B cell (primary cell): ENCODE measurements around the gene TBC1D1. TPM values are rescaled to one million over a fixed set of nuclear protein-coding genes. Genes with fewer than 3 reads are reported as not detected.
A peak's percentile ranks its signal among the peaks of the same experiment; 100 is the strongest.

Experiments
- ATAC-seq: fragments of 200-7000 bp; cut with Tn5 transposase; one replicate; pipeline ENCODE4 v1.10.0; 2021; ENCODE audit warnings: low read depth, mild to moderate bottlenecking, moderate number of reproducible peaks, moderate library complexity
- CTCF ChIA-PET: fragments of 350-600 bp; sonication (Branson Sonifier 250); formaldehyde crosslinking; loops from one replicate; lab custom pipeline; 2021; ENCODE audit warnings: antibody characterized with exemption, inconsistent platforms; lab: Charles Lee
- POLR2A ChIA-PET: fragments of 350-600 bp; sonication (Branson Sonifier 250); formaldehyde crosslinking; loops from one replicate; lab custom pipeline; 2021; ENCODE audit warnings: antibody characterized with exemption; lab: Charles Lee
- DNase-seq: peaks from one replicate; pipeline ENCODE4 v3.0.0; 2013
- H2AFZ ChIP-seq: 2 replicates; pipeline ENCODE4 v1.6.1; 2012; ENCODE audit warnings: mild to moderate bottlenecking, low read depth, low read length; ENCODE audit not compliant: insufficient read depth, poor library complexity, severe bottlenecking
- H3K27ac ChIP-seq, 2 donors: 1 replicate in 1 of 2; 2 replicates in 1 of 2; pipeline ENCODE4 v1.5.1; 2012 to 2013; ENCODE audit warnings: low read length in 2 of 2, mild to moderate bottlenecking in 2 of 2, moderate library complexity in 1 of 2
- H3K27me3 ChIP-seq, 4 experiments: fragments of 200-600 bp in 1 of 4; sonication (generic) in 1 of 4; replicated peaks in 1 of 4; 1 replicate in 2 of 4; 2 replicates in 2 of 4; pipeline versions ENCODE4 v1.6.1 to v1.7.0; 2013 to 2016; ENCODE audit warnings: low read length in 3 of 4, mild to moderate bottlenecking in 2 of 4, mixed read lengths in 1 of 4, moderate library complexity in 1 of 4; ENCODE audit not compliant: insufficient read depth in 4 of 4, control insufficient read depth in 3 of 4; ENCODE audit errors: control extremely low read depth in 1 of 4
- H3K36me3 ChIP-seq, 2 experiments: replicated peaks in 1 of 2; 1 replicate in 1 of 2; 2 replicates in 1 of 2; pipeline versions ENCODE4 v1.6.1 to v1.7.1; 2013; ENCODE audit warnings: low read length in 1 of 2; ENCODE audit not compliant: insufficient read depth in 2 of 2, control insufficient read depth in 1 of 2; ENCODE audit errors: control extremely low read depth in 1 of 2, extremely low read depth in 1 of 2
- H3K4me1 ChIP-seq, 2 donors: fragments of 200-600 bp in 1 of 2; sonication (generic) in 1 of 2; 1 replicate in 1 of 2; 2 replicates in 1 of 2; pipeline versions ENCODE4 v1.5.1 to v1.6.1; 2013 to 2017; ENCODE audit warnings: low read length in 2 of 2; ENCODE audit not compliant: control insufficient read depth in 2 of 2, insufficient read depth in 2 of 2
- H3K4me2 ChIP-seq: replicated peaks from 2 replicates; pipeline ENCODE3; 2012; ENCODE audit warnings: mild to moderate bottlenecking, low read depth, low read length; ENCODE audit not compliant: poor library complexity, severe bottlenecking
- H3K4me3 ChIP-seq, 5 experiments: fragments of 200-600 bp in 1 of 5; sonication (generic) in 1 of 5; 1 replicate in 3 of 5; 2 replicates in 2 of 5; pipeline versions ENCODE4 v1.5.1 to v1.7.0; 2011 to 2016; ENCODE audit warnings: low read length in 4 of 5, mild to moderate bottlenecking in 4 of 5, low read depth in 2 of 5, control low read depth in 1 of 5, moderate library complexity in 1 of 5; ENCODE audit not compliant: insufficient read depth in 1 of 5; ENCODE audit errors: control extremely low read depth in 1 of 5, extremely low read depth in 1 of 5
- H3K79me2 ChIP-seq: fragments of 200-600 bp; sonication (generic); one replicate; pipeline ENCODE4 v1.6.0; 2016; ENCODE audit warnings: low read length; ENCODE audit not compliant: control insufficient read depth, insufficient read depth
- H3K9ac ChIP-seq: fragments of 200-600 bp; sonication (generic); 2 replicates; pipeline ENCODE4 v1.6.1; 2017; ENCODE audit warnings: mild to moderate bottlenecking, low read length, moderate library complexity
- H3K9me3 ChIP-seq, 3 donors: one replicate each; pipeline versions ENCODE4 v1.6.1 to v1.7.1; 2013; ENCODE audit warnings: low read length in 2 of 3; ENCODE audit not compliant: control insufficient read depth in 2 of 3, insufficient read depth in 1 of 3; ENCODE audit errors: control extremely low read depth in 1 of 3
- H4K20me1 ChIP-seq: 2 replicates; pipeline ENCODE4 v1.6.0; 2012; ENCODE audit warnings: mild to moderate bottlenecking, low read length; ENCODE audit not compliant: insufficient read depth, control insufficient read depth, poor library complexity, severe bottlenecking
- H3K27ac Mint-ChIP-seq: one replicate; pipeline ENCODE4 v1.8.0; 2021; ENCODE audit warnings: mixed read lengths
- H3K27me3 Mint-ChIP-seq: one replicate; pipeline ENCODE4 v1.8.0; 2021; ENCODE audit warnings: mixed read lengths
- H3K4me1 Mint-ChIP-seq: one replicate; pipeline ENCODE4 v1.8.0; 2021; ENCODE audit warnings: mixed read lengths
- H3K4me3 Mint-ChIP-seq: one replicate; pipeline ENCODE4 v1.8.0; 2021; ENCODE audit warnings: mixed read lengths
- H3K9me3 Mint-ChIP-seq: one replicate; pipeline ENCODE4 v1.8.0; 2022; ENCODE audit warnings: mixed read lengths; ENCODE audit not compliant: insufficient read depth
- CTCF ChIP-seq: fragments of 200-600 bp; IDR thresholded peaks from one replicate; pipeline ENCODE4 v1.8.0; 2022; ENCODE audit warnings: antibody characterized with exemption, mild to moderate bottlenecking
- EZH2 ChIP-seq: IDR thresholded peaks from 2 replicates; pipeline ENCODE4 v1.6.1; 2012; ENCODE audit warnings: borderline replicate concordance, low read depth, mild to moderate bottlenecking, moderate library complexity, low read length; ENCODE audit not compliant: insufficient read depth, poor library complexity, severe bottlenecking
- WGBS: methylation state at CpG from one replicate; pipeline ENCODE4 v1.1.5; 2013; ENCODE audit warnings: missing lambda C conversion rate; ENCODE audit not compliant: insufficient coverage; 5-methylcytosine and 5-hydroxymethylcytosine counted together
- intact Hi-C: fragments of 100-400 bp; cut with micrococcal nuclease; formaldehyde crosslinking; loops from one replicate; pipeline ENCODE4 v1.10.0; 2022
- polyA plus RNA-seq: library from polyadenylated mRNA; depleted of rRNA; stranded (reverse); fragments of >200 nt; gene quantifications from 2 replicates; pipeline ENCODE4 v1.2.3, GENCODE V29; 2012
- total RNA-seq, 2 donors: library from RNA; stranded (reverse); fragments of 120-200 nt in 1 of 2; gene quantifications; 1 replicate in 1 of 2; 2 replicates in 1 of 2; pipeline versions ENCODE4 v1.2.3 to v1.2.4, GENCODE V29; 2013 to 2022

Gene TBC1D1
- total and polyA plus RNA-seq, 2 donors (not counting 1 experiment from before 2014, with no cell fraction given): 88.2 to 98.7 TPM

GRCh38 chr4:38080061-38080974 is 189.4 kb downstream of the TBC1D1 start:
- no peak for TF ChIP-seq CTCF
- TF ChIP-seq EZH2: no peak
- Mint-ChIP-seq H3K4me1 (peaks cover 28% of the 10 kb centered on the region), H3K4me3 (no peak overlapping the region), H3K9me3 (no peaks in the 10 kb centered on the region), H3K27ac (peak overlapping the region; percentile 22), H3K27me3 (no peaks in the 10 kb centered on the region)
- Histone ChIP-seq H3K4me2 (no peak overlapping the region), H3K79me2 (peaks cover 20% of the 10 kb centered on the region), H3K4me3 (no peak overlapping the region), H3K4me1 (peaks cover 0 to 13% of the 10 kb centered on the region in 2 donors), H3K36me3 (peaks cover 15 to 72% of the 10 kb centered on the region in 2 experiments), H3K9me3 (no peaks in the 10 kb centered on the region), H2AFZ (no peak overlapping the region), H3K27ac (no peak overlapping the region), H4K20me1 (no peaks in the 10 kb centered on the region), H3K9ac (no peak overlapping the region), H3K27me3 (no peaks in the 10 kb centered on the region)
- POLR2A ChIA-PET: no interaction called here
- CTCF ChIA-PET: interaction anchor here (1.9 kb wide), 1 partner anchor 100 kb away, joined by 4 read pairs; no protein-coding TSS in a partner anchor
- 85% methylated on average over 13 of the region's 14 CpGs for WGBS
- DNase-seq: no peak
- intact Hi-C loops: no loop called here
- ATAC-seq: no peak

DNA sequence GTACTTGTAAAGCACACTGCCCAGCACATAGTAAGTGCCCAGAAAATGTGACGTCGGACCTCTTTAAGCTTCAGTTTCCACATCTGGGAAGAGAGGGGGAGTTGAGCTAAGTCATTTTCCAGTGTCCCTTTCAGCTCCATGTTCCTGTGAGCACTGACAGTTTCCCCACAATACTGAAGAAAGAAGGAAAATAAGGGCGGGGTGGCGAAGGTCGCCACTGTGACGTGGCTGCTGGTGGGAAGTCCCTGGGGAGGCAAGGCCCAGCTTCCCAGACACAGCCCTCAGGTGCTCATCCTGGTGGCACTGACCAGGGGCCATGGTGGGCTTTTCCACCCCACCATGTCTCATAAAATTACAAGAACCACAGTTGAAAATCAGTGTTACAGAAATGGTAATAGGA is 191.1 kb downstream of the TBC1D1 start:
- H3K4me3 Mint-ChIP-seq: no peak overlapping the region
- peaks cover 20% of the 10 kb centered on the region for H3K79me2 ChIP-seq
- H3K27ac Mint-ChIP-seq: no peak overlapping the region
- intact Hi-C loops: no loop called here
- TF ChIP-seq EZH2 (no peak), CTCF (no peak)
- CTCF ChIA-PET: interaction anchor here (0.8 kb wide), 1 partner anchor 16 kb away, joined by 6 read pairs; no protein-coding TSS in a partner anchor
- POLR2A ChIA-PET: no interaction called here
- no peak for ATAC-seq
- no peak overlapping the region for H2AFZ ChIP-seq
- H3K9ac ChIP-seq: no peak overlapping the region
- no peaks in the 10 kb centered on the region for H3K27me3 Mint-ChIP-seq
- H3K27ac ChIP-seq: no peak overlapping the region
- peaks cover 23 to 72% of the 10 kb centered on the region in 2 experiments for H3K36me3 ChIP-seq
- no peaks in the 10 kb centered on the region for H3K9me3 ChIP-seq
- H3K4me3 ChIP-seq: no peak overlapping the region
- H3K4me2 ChIP-seq: no peak overlapping the region
- H4K20me1 ChIP-seq: no peaks in the 10 kb centered on the region
- no CpG with 5 or more reads among the region's 6 CpGs for WGBS
- no peak for DNase-seq
- H3K4me1 Mint-ChIP-seq: peaks cover 23% of the 10 kb centered on the region
- H3K4me1 ChIP-seq: peaks cover 0 to 13% of the 10 kb centered on the region in 2 donors
- no peaks in the 10 kb centered on the region for H3K9me3 Mint-ChIP-seq
- H3K27me3 ChIP-seq: no peaks in the 10 kb centered on the region
